K562 (cell line): ENCODE data around the gene HDAC10.

Source experiments
- CEBPB ChIP-seq: fragments of 450-650 bp; IDR thresholded peaks from 2 replicates; pipeline ENCODE4 v1.6.1; 2016; ENCODE audit warnings: missing genetic modification characterization, missing compliant biosample characterization
- CREM ChIP-seq: IDR thresholded peaks from 2 replicates; pipeline ENCODE4 v1.6.1; 2014; ENCODE audit warnings: antibody characterized with exemption, low read depth
- EGR1 ChIP-seq: fragments of 450-650 bp; conservative IDR thresholded peaks from 2 replicates; pipeline ENCODE4 v1.6.1; 2017; ENCODE audit warnings: mild to moderate bottlenecking
- FOXK2 ChIP-seq, 2 experiments: fragments of 450-650 bp; IDR thresholded peaks in 1 of 2; conservative IDR thresholded peaks in 1 of 2; 2 replicates each; pipeline ENCODE4 v1.6.1; 2016; ENCODE audit warnings: low read depth in 2 of 2, mild to moderate bottlenecking in 1 of 2
- GTF3C2 ChIP-seq: IDR thresholded peaks from 3 replicates; pipeline ENCODE4 v1.6.1; 2011; ENCODE audit warnings: borderline replicate concordance, mild to moderate bottlenecking, moderate library complexity; ENCODE audit not compliant: insufficient read length; ENCODE audit errors: extremely low read depth
- HCFC1 ChIP-seq: IDR thresholded peaks from 2 replicates; pipeline ENCODE4 v1.6.1; 2012; ENCODE audit warnings: low read depth, low read length, improper control_type of control experiment
- POLR2AphosphoS2 ChIP-seq: IDR thresholded peaks from 2 replicates; pipeline ENCODE4 v1.6.1; 2012; ENCODE audit warnings: low read length, improper control_type of control experiment
- RFX5 ChIP-seq: IDR thresholded peaks from 2 replicates; pipeline ENCODE4 v1.6.1; 2011; ENCODE audit warnings: low read depth, mild to moderate bottlenecking, improper control_type of control experiment, low read length
- SP2 ChIP-seq: IDR thresholded peaks from 2 replicates; pipeline ENCODE4 v1.6.1; 2011; ENCODE audit warnings: mild to moderate bottlenecking, low read depth, low read length, moderate library complexity; ENCODE audit not compliant: poor library complexity, severe bottlenecking; ENCODE audit errors: extremely low read depth
- TF ChIP-seq, protein P1 (sequence below), 3 experiments: IDR thresholded peaks in 2 of 3; conservative IDR thresholded peaks in 1 of 3; 2 replicates each; pipeline ENCODE4 v1.5.1; 2011 to 2012; ENCODE audit warnings: low read length in 3 of 3, mild to moderate bottlenecking in 3 of 3, control low read depth in 2 of 3, improper control_type of control experiment in 1 of 3, inconsistent platforms in 1 of 3, low read depth in 1 of 3, mixed read lengths in 1 of 3, moderate library complexity in 1 of 3; ENCODE audit not compliant: insufficient read depth in 2 of 3
- TF ChIP-seq, protein P2 (sequence below): fragments of 150-350 bp; IDR thresholded peaks from 2 replicates; pipeline ENCODE4 v1.6.1; 2014; ENCODE audit warnings: low read depth, mild to moderate bottlenecking, low read length, borderline replicate concordance
- TF ChIP-seq, protein P3 (sequence below): fragments of 450-650 bp; IDR thresholded peaks from 2 replicates; pipeline ENCODE4 v1.6.1; 2017; ENCODE audit warnings: antibody characterized with exemption, mild to moderate bottlenecking

GRCh38 chr22:50245214-50246072 lies 5.6 kb downstream of the HDAC10 start:
- TF ChIP-seq CEBPB (tag) (no peak), EGR1 (no peak; the same call in 1 of the 2 replicates), GTF3C2 (no peak), SP2 (no peak), FOXK2 (conservative IDR thresholded peaks at IDR 0.05 in 1 of 2, IDR thresholded peaks at IDR 0.05 in 1 of 2; ENCODE audit: low read depth in 2 of 2) (no peak), POLR2AphosphoS2 (no peak; the same call in 1 of the 2 replicates), HCFC1 (no peak), CREM (no peak), RFX5 (no peak)
- TF ChIP-seq, protein P1, sequence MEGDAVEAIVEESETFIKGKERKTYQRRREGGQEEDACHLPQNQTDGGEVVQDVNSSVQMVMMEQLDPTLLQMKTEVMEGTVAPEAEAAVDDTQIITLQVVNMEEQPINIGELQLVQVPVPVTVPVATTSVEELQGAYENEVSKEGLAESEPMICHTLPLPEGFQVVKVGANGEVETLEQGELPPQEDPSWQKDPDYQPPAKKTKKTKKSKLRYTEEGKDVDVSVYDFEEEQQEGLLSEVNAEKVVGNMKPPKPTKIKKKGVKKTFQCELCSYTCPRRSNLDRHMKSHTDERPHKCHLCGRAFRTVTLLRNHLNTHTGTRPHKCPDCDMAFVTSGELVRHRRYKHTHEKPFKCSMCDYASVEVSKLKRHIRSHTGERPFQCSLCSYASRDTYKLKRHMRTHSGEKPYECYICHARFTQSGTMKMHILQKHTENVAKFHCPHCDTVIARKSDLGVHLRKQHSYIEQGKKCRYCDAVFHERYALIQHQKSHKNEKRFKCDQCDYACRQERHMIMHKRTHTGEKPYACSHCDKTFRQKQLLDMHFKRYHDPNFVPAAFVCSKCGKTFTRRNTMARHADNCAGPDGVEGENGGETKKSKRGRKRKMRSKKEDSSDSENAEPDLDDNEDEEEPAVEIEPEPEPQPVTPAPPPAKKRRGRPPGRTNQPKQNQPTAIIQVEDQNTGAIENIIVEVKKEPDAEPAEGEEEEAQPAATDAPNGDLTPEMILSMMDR (IDR thresholded peaks at IDR 0.05 in 2 of 3, conservative IDR thresholded peaks at IDR 0.05 in 1 of 3; ENCODE audit: insufficient read depth in 2 of 3, low read depth in 1 of 3, low read length in 3 of 3): no peak
- TF ChIP-seq, protein P2, sequence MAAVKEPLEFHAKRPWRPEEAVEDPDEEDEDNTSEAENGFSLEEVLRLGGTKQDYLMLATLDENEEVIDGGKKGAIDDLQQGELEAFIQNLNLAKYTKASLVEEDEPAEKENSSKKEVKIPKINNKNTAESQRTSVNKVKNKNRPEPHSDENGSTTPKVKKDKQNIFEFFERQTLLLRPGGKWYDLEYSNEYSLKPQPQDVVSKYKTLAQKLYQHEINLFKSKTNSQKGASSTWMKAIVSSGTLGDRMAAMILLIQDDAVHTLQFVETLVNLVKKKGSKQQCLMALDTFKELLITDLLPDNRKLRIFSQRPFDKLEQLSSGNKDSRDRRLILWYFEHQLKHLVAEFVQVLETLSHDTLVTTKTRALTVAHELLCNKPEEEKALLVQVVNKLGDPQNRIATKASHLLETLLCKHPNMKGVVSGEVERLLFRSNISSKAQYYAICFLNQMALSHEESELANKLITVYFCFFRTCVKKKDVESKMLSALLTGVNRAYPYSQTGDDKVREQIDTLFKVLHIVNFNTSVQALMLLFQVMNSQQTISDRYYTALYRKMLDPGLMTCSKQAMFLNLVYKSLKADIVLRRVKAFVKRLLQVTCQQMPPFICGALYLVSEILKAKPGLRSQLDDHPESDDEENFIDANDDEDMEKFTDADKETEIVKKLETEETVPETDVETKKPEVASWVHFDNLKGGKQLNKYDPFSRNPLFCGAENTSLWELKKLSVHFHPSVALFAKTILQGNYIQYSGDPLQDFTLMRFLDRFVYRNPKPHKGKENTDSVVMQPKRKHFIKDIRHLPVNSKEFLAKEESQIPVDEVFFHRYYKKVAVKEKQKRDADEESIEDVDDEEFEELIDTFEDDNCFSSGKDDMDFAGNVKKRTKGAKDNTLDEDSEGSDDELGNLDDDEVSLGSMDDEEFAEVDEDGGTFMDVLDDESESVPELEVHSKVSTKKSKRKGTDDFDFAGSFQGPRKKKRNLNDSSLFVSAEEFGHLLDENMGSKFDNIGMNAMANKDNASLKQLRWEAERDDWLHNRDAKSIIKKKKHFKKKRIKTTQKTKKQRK: no peak
- TF ChIP-seq, protein P3, sequence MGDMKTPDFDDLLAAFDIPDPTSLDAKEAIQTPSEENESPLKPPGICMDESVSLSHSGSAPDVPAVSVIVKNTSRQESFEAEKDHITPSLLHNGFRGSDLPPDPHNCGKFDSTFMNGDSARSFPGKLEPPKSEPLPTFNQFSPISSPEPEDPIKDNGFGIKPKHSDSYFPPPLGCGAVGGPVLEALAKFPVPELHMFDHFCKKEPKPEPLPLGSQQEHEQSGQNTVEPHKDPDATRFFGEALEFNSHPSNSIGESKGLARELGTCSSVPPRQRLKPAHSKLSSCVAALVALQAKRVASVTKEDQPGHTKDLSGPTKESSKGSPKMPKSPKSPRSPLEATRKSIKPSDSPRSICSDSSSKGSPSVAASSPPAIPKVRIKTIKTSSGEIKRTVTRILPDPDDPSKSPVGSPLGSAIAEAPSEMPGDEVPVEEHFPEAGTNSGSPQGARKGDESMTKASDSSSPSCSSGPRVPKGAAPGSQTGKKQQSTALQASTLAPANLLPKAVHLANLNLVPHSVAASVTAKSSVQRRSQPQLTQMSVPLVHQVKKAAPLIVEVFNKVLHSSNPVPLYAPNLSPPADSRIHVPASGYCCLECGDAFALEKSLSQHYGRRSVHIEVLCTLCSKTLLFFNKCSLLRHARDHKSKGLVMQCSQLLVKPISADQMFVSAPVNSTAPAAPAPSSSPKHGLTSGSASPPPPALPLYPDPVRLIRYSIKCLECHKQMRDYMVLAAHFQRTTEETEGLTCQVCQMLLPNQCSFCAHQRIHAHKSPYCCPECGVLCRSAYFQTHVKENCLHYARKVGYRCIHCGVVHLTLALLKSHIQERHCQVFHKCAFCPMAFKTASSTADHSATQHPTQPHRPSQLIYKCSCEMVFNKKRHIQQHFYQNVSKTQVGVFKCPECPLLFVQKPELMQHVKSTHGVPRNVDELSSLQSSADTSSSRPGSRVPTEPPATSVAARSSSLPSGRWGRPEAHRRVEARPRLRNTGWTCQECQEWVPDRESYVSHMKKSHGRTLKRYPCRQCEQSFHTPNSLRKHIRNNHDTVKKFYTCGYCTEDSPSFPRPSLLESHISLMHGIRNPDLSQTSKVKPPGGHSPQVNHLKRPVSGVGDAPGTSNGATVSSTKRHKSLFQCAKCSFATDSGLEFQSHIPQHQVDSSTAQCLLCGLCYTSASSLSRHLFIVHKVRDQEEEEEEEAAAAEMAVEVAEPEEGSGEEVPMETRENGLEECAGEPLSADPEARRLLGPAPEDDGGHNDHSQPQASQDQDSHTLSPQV: no peak
